Aorta (tissue), 5 donors: ENCODE results near the gene IGLON5. TPM values are rescaled to one million over a fixed set of nuclear protein-coding genes. Genes with fewer than 3 reads are reported as not detected.

Source experiments
- ATAC-seq: fragments of 200-7000 bp; cut with Tn5 transposase; one replicate; pipeline ENCODE4 v1.9.1; 2022; ENCODE audit warnings: moderate library complexity; ENCODE audit not compliant: low FRiP score
- DNase-seq, 2 donors: peaks; one replicate each; pipeline ENCODE4 v3.0.0-alpha.2; 2020
- H3K27ac ChIP-seq, 2 donors: one replicate each; pipeline ENCODE4 v1.5.1; 2013; ENCODE audit warnings: low read length in 2 of 2, mild to moderate bottlenecking in 2 of 2, moderate library complexity in 2 of 2, control low read depth in 1 of 2, inconsistent platforms in 1 of 2, low read depth in 1 of 2
- H3K27me3 ChIP-seq, 2 donors: one replicate each; pipeline ENCODE4 v1.6.1; 2013; ENCODE audit warnings: control low read depth in 1 of 2, low read length in 1 of 2, mild to moderate bottlenecking in 1 of 2, moderate library complexity in 1 of 2; ENCODE audit not compliant: insufficient read depth in 2 of 2, control insufficient read depth in 1 of 2
- H3K36me3 ChIP-seq, 2 donors: one replicate each; pipeline ENCODE4 v1.6.1; 2013; ENCODE audit warnings: control low read depth in 1 of 2, low read length in 1 of 2, mild to moderate bottlenecking in 1 of 2; ENCODE audit not compliant: insufficient read depth in 2 of 2, control insufficient read depth in 1 of 2
- H3K4me1 ChIP-seq, 2 donors: one replicate each; pipeline ENCODE4 v1.6.1; 2013; ENCODE audit warnings: low read length in 2 of 2, control low read depth in 1 of 2, mild to moderate bottlenecking in 1 of 2, moderate library complexity in 1 of 2; ENCODE audit not compliant: insufficient read depth in 2 of 2, control insufficient read depth in 1 of 2
- H3K4me3 ChIP-seq, 2 donors: one replicate each; pipeline ENCODE4 v1.5.1; 2013; ENCODE audit warnings: low read length in 2 of 2, control low read depth in 1 of 2, mild to moderate bottlenecking in 1 of 2
- H3K9me3 ChIP-seq: one replicate; pipeline ENCODE4 v1.6.1; 2013; ENCODE audit warnings: mild to moderate bottlenecking, low read length; ENCODE audit not compliant: control insufficient read depth
- WGBS, 2 donors: extraction: QIAGEN DNeasy Blood & Tissue Kit; methylation state at CpG; one replicate each; pipeline ENCODE4 v1.1.7; 2013; 5-methylcytosine and 5-hydroxymethylcytosine counted together
- intact Hi-C, 2 donors: fragments of 100-400 bp; cut with DNase I; formaldehyde crosslinking; loops; one replicate each; pipeline versions ENCODE4 v1.14.2 to v1.15.0; 2022
- polyA plus RNA-seq, 2 donors: library from polyadenylated mRNA; stranded (reverse); fragments of 200-250 nt; gene quantifications; one replicate each; pipeline ENCODE4 v1.2.3, GENCODE V29; 2013
- total RNA-seq, 2 donors: library from RNA; stranded (reverse); fragmentation: NEBNext Ultra II Directional; extraction: Animal tissue kit (Norgen Biotek cat#: 25700); gene quantifications; one replicate each; pipeline ENCODE4 v1.2.1, GENCODE V29; 2021
- donor health status: healthy with polysubstance abuse.
- donor health status: Bipolar disorder and iron deficiency.
- donor health status: DM: no; HTN: no; CAD: no.
- donor health status: DM: no; HTN: no; CAD: no.
- donor health status: DM: yes; HTN: yes; CAD: no.

IGLON5 gene
- total and polyA plus RNA-seq, 4 donors = 0.13 to 0.26 (median 0.24) TPM; not detected in 1

DNA sequence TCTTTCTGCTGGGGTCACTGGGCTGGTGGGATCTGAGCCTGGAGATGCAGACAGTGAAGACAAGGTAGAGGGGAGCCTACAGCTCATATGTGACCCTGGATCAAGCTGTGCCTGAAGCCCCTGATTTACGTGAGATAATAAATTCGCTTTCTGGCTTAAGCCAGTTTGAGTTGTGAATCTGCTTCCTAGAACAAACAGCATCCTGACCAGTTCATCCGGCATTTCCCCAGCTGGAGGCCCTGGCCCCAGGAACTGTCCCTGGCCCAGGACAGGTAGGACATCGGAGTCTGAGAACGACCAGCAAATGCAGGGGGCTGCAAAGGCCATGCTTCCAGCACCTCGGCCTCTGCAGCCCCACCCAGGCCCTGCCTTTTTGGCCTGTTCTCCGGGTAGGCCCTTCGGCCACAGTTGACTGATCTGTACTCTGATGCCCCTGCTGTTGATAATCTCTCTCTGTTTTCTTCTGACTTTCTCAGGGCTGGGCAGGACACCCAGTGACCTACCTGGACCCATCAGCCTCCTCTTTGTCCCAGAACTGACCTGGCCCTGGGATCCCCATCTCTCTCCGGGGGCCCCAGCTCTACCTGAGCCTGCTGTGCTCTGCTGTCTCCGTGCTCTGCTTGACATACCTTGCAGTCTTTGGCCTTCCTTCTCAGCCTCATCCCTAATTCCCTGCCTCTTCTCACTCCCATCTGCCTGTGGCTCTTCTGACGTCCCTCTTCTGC lies 40.0 kb downstream of the IGLON5 start:
- 95 to 96% methylated on average over 11 of the region's 11 CpGs for WGBS, 2 donors
- no peaks in the 10 kb centered on the region for H3K27me3 ChIP-seq
- H3K9me3 ChIP-seq = no peaks in the 10 kb centered on the region
- no peak for ATAC-seq
- no peak overlapping the region for H3K27ac ChIP-seq
- no peak for DNase-seq
- intact Hi-C loops = no loop called here
- peaks cover 0 to 2% of the 10 kb centered on the region in 2 donors for H3K36me3 ChIP-seq
- no peaks in the 10 kb centered on the region for H3K4me1 ChIP-seq
- no peak overlapping the region for H3K4me3 ChIP-seq

DNA sequence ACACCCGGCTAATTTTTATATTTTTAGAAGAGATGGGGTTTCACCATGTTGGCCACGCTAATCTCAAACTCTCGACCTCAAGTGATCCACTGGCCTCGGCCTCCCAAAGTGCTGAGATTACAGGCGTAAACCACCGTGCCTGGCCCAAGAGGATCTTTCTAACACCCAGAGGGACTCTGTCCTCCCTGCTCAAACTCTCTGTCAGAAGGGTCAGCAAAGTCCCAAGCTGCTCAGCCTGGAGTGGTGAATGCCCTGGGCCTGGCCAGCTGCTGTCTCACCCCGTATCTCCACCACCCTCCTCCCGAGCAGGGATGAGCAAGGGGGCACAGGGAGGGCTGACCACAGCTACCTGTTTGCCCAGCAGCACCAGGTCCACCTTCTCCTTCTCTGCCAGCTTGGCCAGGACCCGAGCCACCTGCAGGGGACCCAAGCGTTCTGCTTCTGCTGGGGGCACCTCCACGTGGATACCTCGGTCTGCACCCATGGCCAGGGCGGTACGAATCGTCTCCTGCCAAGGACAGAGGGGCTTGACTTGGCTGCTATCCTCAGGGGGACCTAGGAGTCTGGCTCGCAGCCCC lies 41.4 kb downstream of the IGLON5 start:
- H3K27ac ChIP-seq = no peak overlapping the region
- no peaks in the 10 kb centered on the region for H3K27me3 ChIP-seq
- no peaks in the 10 kb centered on the region for H3K4me1 ChIP-seq
- 94 to 96% methylated on average over 16 of the region's 16 CpGs for WGBS, 2 donors
- intact Hi-C loops = no loop called here
- no peak for DNase-seq
- H3K36me3 ChIP-seq = no peaks in the 10 kb centered on the region
- no peaks in the 10 kb centered on the region for H3K9me3 ChIP-seq
- ATAC-seq = no peak
- no peak overlapping the region for H3K4me3 ChIP-seq

DNA sequence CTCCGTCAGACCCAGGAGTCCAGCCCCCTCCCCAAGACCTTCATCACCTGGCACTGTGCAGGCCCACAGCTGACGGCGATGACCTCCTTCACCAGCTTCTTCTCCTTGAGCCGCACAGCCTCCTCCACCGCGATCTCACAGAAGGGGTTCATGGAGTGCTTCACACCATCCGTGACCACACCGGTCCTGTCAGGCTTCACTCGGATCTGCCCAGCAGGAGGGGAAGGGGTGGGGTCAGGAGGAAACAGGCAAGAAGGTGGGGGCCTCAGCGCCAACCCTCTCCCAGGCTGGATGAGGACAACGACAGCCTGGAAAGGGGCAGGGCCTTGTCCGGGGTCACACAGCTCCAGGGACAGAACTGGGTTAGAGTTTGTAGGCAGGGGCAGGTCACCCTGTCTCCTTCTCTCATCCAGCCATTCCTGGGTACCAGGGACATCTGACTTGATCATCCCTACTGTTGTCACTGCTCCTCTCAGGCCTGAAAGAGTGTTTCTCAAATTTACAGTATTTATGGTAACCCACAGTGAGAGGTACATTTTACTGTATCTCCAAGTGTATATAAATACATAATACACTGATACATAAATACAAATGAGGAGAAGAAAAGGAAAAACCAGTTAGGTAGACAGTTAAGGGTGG lies 42.8 kb downstream of the IGLON5 start:
- intact Hi-C loops = no loop called here
- ATAC-seq = no peak
- no peaks in the 10 kb centered on the region for H3K27me3 ChIP-seq
- H3K9me3 ChIP-seq = no peaks in the 10 kb centered on the region
- no peaks in the 10 kb centered on the region for H3K4me1 ChIP-seq
- WGBS, 2 donors = 62 to 65% methylated on average over 12 of the region's 12 CpGs
- H3K4me3 ChIP-seq = no peak overlapping the region
- H3K27ac ChIP-seq = no peak overlapping the region
- no peak for DNase-seq
- no peaks in the 10 kb centered on the region for H3K36me3 ChIP-seq

DNA sequence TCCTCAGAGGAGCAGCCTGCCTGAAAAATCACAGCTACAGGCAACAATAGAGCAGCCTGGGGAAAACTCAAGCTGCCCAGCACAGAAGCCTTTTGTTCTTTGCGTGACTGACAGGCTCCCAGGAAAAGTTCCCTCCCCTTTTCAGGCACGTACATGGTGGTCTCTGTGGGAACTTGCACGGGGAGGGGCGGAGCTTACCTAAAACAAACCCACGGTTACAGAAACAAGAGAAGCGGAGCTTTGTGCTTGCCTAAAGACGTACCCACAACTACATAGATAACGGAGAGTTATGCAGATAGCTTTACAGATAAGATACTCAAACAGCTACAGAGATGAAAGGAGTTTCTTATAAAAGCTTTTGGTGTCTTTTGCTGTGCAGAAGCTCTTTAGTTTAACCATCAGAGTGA lies 43.3 kb downstream of the IGLON5 start:
- Histone ChIP-seq H3K27me3 (no peaks in the 10 kb centered on the region), H3K4me1 (no peaks in the 10 kb centered on the region), H3K4me3 (no peak overlapping the region), H3K36me3 (no peaks in the 10 kb centered on the region), H3K27ac (no peak overlapping the region), H3K9me3 (no peaks in the 10 kb centered on the region)
- WGBS, 2 donors = 46 to 48% methylated on average over 8 of the region's 8 CpGs
- no peak for DNase-seq
- ATAC-seq = no peak
- intact Hi-C loops = no loop called here

DNA sequence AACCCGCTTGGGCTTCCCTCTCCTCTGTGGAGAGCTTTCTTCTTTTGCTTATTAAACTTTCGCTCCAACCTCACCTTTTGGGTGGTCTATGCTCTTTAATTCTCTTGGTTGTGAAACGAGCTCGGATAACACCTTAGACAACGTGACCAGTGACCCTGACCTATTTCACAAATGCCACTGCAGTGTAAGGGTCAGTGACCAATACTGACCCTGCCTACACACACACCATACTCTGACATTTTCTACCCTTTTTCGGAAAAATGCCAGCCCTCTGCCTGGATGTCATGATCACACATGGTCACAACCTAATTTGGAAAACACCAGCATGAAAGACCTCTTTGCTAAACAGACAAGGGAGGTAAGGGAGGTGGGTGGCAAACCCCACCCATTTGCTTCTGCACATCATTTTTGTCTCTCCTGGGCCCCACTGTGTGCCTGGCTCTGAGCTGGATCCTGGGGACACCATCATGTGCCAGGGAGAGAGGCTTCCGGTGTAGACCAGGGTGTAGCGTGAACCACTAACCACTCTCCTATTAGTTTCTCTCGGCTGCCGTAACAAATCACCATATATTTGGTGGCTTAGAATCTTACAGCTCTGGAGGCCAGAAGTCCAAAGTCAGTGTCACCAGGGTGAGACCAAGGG lies 44.8 kb downstream of the IGLON5 start:
- H3K27me3 ChIP-seq = no peaks in the 10 kb centered on the region
- no peaks in the 10 kb centered on the region for H3K4me1 ChIP-seq
- H3K36me3 ChIP-seq = no peaks in the 10 kb centered on the region
- peak in 1 of 2 donors; percentile 25 for DNase-seq
- WGBS, 2 donors = 91 to 94% methylated on average over 10 of the region's 10 CpGs
- H3K9me3 ChIP-seq = no peaks in the 10 kb centered on the region
- no peak overlapping the region for H3K4me3 ChIP-seq
- no peak overlapping the region for H3K27ac ChIP-seq
- no peak for ATAC-seq
- intact Hi-C loops = no loop called here

DNA sequence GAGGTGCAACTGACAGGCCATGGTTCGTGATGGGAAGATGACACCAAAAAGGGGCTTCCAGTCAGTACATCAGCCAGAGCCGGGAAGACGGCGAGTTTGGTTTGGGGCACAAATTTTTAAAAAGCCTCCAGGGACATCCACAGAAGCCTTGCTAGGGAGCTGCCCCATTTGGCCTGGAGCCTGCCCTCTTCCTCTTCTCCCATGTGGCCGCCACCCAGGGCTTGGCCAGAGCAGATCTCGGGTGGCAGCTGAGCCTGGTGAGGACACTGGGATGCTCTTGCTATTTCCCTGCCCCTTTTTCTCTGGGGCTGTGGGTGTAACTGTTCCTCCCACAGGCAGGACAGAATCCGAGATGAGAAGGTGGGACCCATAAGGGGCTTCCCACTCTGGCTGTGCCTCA lies 46.5 kb downstream of the IGLON5 start:
- H3K36me3 ChIP-seq = no peaks in the 10 kb centered on the region
- H3K4me3 ChIP-seq = no peak overlapping the region
- no peak overlapping the region for H3K27ac ChIP-seq
- WGBS, 2 donors = 80 to 84% methylated on average over 7 of the region's 7 CpGs
- H3K27me3 ChIP-seq = no peaks in the 10 kb centered on the region
- no peaks in the 10 kb centered on the region for H3K9me3 ChIP-seq
- no peaks in the 10 kb centered on the region for H3K4me1 ChIP-seq
- DNase-seq (no peak), ATAC-seq (no peak)
- intact Hi-C loops = no loop called here

DNA sequence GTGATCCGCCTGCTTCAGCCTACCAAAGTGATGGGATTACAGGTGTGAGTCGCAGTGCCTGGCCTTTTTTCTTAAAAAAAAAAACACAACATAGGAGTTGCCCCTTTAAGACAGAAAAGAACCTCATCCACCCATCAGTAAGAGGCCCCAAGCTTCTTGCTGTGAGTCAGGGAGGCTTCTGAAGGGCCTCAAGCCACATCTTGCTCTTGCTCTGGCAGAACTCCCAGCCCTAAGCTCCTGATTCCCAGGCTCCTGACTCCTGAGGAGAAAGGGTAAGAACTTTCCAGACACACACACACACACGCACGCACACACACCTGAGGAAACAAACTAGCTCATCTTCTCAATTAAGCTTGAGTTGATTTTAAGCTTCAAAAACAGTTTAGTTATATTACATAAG lies 47.9 kb downstream of the IGLON5 start:
- 90 to 96% methylated on average over 4 of the region's 4 CpGs for WGBS, 2 donors
- DNase-seq = no peak
- no peaks in the 10 kb centered on the region for H3K9me3 ChIP-seq
- no peak overlapping the region for H3K4me3 ChIP-seq
- intact Hi-C loops = no loop called here
- no peak for ATAC-seq
- H3K4me1 ChIP-seq = no peaks in the 10 kb centered on the region
- no peaks in the 10 kb centered on the region for H3K36me3 ChIP-seq
- no peaks in the 10 kb centered on the region for H3K27me3 ChIP-seq
- H3K27ac ChIP-seq = no peak overlapping the region

DNA sequence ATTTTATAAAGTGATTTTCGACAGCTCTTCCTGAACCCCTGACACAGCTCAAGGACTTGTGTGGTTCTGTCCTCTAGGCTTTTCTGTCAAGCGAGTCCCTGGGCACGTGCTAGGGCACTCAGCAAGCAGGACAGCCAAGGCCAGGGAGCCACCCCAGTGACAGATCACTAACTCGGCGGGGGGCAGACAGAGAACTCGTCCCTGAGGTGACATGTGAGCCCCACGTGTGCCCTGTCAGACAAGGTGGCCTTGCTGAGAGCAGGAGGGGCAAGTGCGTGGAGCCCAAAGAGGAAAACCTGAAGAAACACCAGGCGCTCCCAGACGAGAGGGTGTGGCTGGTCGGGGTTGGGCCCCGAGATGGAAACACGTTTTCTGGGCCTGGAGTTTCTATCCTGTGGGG lies 49.8 kb downstream of the IGLON5 start:
- Histone ChIP-seq H3K4me1 (no peaks in the 10 kb centered on the region), H3K27me3 (no peaks in the 10 kb centered on the region), H3K27ac (no peak overlapping the region), H3K4me3 (no peak overlapping the region), H3K9me3 (no peaks in the 10 kb centered on the region), H3K36me3 (no peaks in the 10 kb centered on the region)
- intact Hi-C loops = no loop called here
- no peak for ATAC-seq
- DNase-seq = no peak
- WGBS, 2 donors = 89 to 92% methylated on average over 13 of the region's 13 CpGs
